Right lung (tissue), 5 donors: ENCODE data around the gene EFCAB8. TPM values are rescaled to one million over a fixed set of nuclear protein-coding genes. Genes with fewer than 3 reads are reported as not detected.

Source experiments
- DNase-seq, 2 donors: peaks; one replicate each; pipeline ENCODE4 v3.0.0-alpha.2; 2013
- polyA plus RNA-seq, 5 donors: library from polyadenylated mRNA; unstranded; fragments of 120-200 nt; gene quantifications; one replicate each; pipeline versions ENCODE4 v1.2.1 to v1.2.3, GENCODE V29; 2013; ENCODE audit warnings: inconsistent platforms in 1 of 5, low replicate concordance in 1 of 5; ENCODE audit not compliant: insufficient read length in 5 of 5, insufficient read depth in 1 of 5

Gene EFCAB8
- polyA plus RNA-seq, 5 donors: 0.18 to 0.26 TPM; not detected in 3

- no peak for DNase-seq
Measured at GRCh38 chr20:32909451-32909850, 50.7 kb downstream of the EFCAB8 start.

- no peak for DNase-seq
Measured at GRCh38 chr20:32909896-32910571, 51.3 kb downstream of the EFCAB8 start.

- no peak for DNase-seq
Measured at GRCh38 chr20:32911355-32911754, 52.6 kb downstream of the EFCAB8 start.

- DNase-seq: no peak
Measured at GRCh38 chr20:32912688-32913087, 54.0 kb downstream of the EFCAB8 start.

GRCh38 chr20:32914031-32914430, 55.3 kb downstream of the EFCAB8 start:
- DNase-seq: no peak

- no peak for DNase-seq
Measured at GRCh38 chr20:32917191-32917950, 58.6 kb downstream of the EFCAB8 start.

GRCh38 chr20:32918296-32918695, 59.6 kb downstream of the EFCAB8 start:
- DNase-seq: no peak

- DNase-seq: no peak
Measured at GRCh38 chr20:32918751-32919150, 60.0 kb downstream of the EFCAB8 start.

- DNase-seq: no peak
Measured at GRCh38 chr20:32920066-32920465, 61.3 kb downstream of the EFCAB8 start.

- no peak for DNase-seq
Measured at GRCh38 chr20:32920530-32921298, 62.0 kb downstream of the EFCAB8 start.

GRCh38 chr20:32922466-32922865, 63.7 kb downstream of the EFCAB8 start:
- DNase-seq: no peak

- DNase-seq: no peak
Measured at GRCh38 chr20:32924781-32925180, 66.1 kb downstream of the EFCAB8 start.

- no peak for DNase-seq
Measured at GRCh38 chr20:32925481-32926196, 66.9 kb downstream of the EFCAB8 start.

- DNase-seq: no peak
Measured at GRCh38 chr20:32929162-32929561, 70.4 kb downstream of the EFCAB8 start.

- DNase-seq: no peak
Measured at GRCh38 chr20:32930181-32930580, 71.5 kb downstream of the EFCAB8 start.

- no peak for DNase-seq
Measured at GRCh38 chr20:32930701-32931100, 72.0 kb downstream of the EFCAB8 start.

GRCh38 chr20:32934580-32934979, 75.9 kb downstream of the EFCAB8 start:
- DNase-seq: no peak

GRCh38 chr20:32941155-32941885, 82.6 kb downstream of the EFCAB8 start:
- no peak for DNase-seq

GRCh38 chr20:32943490-32944052, 84.8 kb downstream of the EFCAB8 start:
- no peak for DNase-seq

GRCh38 chr20:32945710-32946221, 87.0 kb downstream of the EFCAB8 start:
- DNase-seq: no peak

- no peak for DNase-seq
Measured at GRCh38 chr20:32946629-32947028, 87.9 kb downstream of the EFCAB8 start.
